ENCODE data around the gene RTN1.

GRCh38 chr14:59739794-59740193, 130.8 kb downstream of the RTN1 start:
- no peak for TF ChIP-seq CTCF (IDR thresholded peaks at IDR 0.05)
- no peak for TF ChIP-seq POLR2A (IDR thresholded peaks at IDR 0.05)

Measured in Peyer's patch (tissue), 4 donors.